ENCODE results near the gene TINAGL1.

TINAGL1 gene

DNA sequence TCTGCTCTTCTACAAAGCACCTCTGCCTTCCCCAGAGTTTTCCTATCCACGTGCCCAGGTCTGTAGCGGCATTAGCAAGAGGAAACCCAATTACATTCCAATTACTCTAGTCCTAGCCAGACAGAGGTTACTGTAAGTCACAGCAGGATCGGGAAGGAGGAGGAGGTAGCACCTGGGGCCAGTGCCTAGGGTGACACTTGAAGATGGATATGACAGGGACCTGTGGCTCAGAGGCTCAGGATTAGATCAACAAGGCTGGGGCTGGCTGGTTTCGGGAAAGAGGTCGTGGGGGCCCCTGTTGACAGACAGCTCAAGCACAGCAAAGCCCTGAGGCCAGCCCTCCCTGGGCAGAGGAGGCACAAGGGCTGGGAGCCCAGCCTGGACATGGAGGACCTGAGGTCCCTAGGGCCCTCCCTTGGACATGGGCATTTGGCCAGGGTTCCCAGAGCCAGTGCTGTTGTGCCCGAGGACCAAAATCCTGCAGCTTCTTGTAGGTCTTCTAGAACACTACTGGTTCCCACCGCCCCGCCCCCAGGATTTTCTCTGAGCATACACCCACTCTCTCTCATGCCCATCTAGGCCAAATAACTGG, 38.2 kb downstream of the TINAGL1 start:
- DNase-seq (ENCODE audit: low read depth) = no peak
- TF ChIP-seq, protein P1, sequence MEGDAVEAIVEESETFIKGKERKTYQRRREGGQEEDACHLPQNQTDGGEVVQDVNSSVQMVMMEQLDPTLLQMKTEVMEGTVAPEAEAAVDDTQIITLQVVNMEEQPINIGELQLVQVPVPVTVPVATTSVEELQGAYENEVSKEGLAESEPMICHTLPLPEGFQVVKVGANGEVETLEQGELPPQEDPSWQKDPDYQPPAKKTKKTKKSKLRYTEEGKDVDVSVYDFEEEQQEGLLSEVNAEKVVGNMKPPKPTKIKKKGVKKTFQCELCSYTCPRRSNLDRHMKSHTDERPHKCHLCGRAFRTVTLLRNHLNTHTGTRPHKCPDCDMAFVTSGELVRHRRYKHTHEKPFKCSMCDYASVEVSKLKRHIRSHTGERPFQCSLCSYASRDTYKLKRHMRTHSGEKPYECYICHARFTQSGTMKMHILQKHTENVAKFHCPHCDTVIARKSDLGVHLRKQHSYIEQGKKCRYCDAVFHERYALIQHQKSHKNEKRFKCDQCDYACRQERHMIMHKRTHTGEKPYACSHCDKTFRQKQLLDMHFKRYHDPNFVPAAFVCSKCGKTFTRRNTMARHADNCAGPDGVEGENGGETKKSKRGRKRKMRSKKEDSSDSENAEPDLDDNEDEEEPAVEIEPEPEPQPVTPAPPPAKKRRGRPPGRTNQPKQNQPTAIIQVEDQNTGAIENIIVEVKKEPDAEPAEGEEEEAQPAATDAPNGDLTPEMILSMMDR (IDR thresholded peaks at IDR 0.05; ENCODE audit: control insufficient read depth, extremely low read depth, insufficient read depth) = no peak
- no peak overlapping the region for H3K4me3 ChIP-seq (ENCODE audit: low read depth, low read length)

DNA sequence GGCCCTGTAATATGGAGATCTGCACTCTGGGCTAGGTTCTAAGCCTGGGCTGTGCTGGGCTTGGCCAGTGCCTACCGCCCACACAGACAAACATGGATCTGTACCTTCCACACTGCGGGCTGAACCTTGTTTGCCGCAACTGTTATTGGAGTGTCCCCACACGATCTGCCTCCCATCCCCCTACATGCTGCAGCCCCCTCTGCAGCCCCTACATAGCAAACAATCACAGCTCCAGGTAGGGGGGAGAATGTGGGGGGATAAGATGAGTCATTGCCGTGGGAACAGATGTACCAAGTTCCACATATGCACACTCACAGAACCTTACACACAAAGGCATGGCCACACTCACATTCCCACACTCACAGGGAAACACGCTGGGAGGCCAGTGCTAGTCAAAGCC, 39.1 kb downstream of the TINAGL1 start:
- TF ChIP-seq, protein P1 (IDR thresholded peaks at IDR 0.05; ENCODE audit: control insufficient read depth, extremely low read depth, insufficient read depth) = no peak
- no peak for DNase-seq (ENCODE audit: low read depth)
- no peak overlapping the region for H3K4me3 ChIP-seq (ENCODE audit: low read depth, low read length)

DNA sequence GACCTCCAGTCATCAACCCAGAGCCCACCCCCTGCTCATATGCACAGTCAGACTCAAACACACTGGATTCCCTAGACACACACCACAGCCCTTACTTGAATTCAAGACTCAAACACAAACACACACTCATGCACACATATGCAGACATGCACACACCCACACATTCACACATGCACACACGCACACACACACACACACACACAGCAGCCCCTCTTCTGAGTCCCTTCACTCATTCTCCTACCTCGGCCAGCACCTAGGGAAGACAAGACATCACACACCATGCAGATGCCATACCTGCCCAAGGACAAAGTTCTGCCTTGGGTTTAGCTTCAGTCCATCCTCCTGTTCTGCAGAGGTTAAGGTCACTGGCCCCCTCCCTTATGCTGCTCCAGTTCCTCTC, 39.6 kb downstream of the TINAGL1 start:
- no peak overlapping the region for H3K4me3 ChIP-seq (ENCODE audit: low read depth, low read length)
- TF ChIP-seq, protein P1 (IDR thresholded peaks at IDR 0.05; ENCODE audit: control insufficient read depth, extremely low read depth, insufficient read depth) = no peak
- DNase-seq (ENCODE audit: low read depth) = no peak

- peak within 1 kb of the TSS; percentile 28; the same call in 1 of the 2 replicates for H3K4me3 ChIP-seq (ENCODE audit: low read depth, low read length)
- TF ChIP-seq, protein P1 (IDR thresholded peaks at IDR 0.05; ENCODE audit: control insufficient read depth, extremely low read depth, insufficient read depth) = no peak
- DNase-seq (ENCODE audit: low read depth) = no peak
Observed at GRCh38 chr1:31617218-31617915, 41.1 kb downstream of the TINAGL1 start, which contains the start of gene HCRTR1. Gene HCRTR1 (plus strand): TSS chr1:31617689. CDS start chr1:31619193, 1,504 bp downstream.

- DNase-seq (ENCODE audit: low read depth) = no peak
- TF ChIP-seq, protein P1 (IDR thresholded peaks at IDR 0.05; ENCODE audit: control insufficient read depth, extremely low read depth, insufficient read depth) = peak; percentile 66
- H3K4me3 ChIP-seq (ENCODE audit: low read depth, low read length) = peak overlapping the region; percentile 28; the same call in 1 of the 2 replicates
Observed at GRCh38 chr1:31617916-31618746, 41.8 kb downstream of the TINAGL1 start.

DNA sequence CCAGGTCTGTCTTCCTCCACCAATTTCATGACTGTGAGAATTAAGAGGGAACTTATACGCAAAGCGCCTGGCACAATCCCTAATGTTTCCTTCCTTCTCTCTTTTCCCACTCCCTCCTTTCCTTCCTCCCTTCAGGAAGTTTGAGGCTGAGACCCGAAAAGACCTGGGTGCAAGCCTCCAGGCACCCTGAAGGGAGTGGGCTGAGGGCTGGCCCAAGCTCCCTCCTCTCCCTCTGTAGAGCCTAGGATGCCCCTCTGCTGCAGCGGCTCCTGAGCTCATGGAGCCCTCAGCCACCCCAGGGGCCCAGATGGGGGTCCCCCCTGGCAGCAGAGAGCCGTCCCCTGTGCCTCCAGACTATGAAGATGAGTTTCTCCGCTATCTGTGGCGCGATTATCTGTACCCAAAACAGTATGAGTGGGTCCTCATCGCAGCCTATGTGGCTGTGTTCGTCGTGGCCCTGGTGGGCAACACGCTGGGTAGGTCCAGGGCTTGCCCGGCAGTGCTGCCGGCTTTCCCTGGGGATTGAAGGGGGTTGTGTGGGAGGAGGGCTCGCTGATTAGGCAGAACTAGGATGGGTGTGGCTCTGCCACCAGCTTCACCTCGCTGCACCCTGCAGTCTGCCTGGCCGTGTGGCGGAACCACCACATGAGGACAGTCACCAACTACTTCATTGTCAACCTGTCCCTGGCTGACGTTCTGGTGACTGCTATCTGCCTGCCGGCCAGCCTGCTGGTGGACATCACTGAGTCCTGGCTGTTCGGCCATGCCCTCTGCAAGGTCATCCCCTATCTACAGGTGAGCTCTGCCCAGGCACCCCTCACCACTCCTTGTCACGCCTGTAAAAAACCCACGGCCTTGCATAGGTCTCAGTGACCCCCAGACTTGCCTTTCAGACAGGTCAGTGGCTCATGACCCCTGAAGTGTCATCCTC, 42.9 kb downstream of the TINAGL1 start:
- no peak overlapping the region for H3K4me3 ChIP-seq (ENCODE audit: low read depth, low read length)
- DNase-seq (ENCODE audit: low read depth) = no peak
- TF ChIP-seq, protein P1 (IDR thresholded peaks at IDR 0.05; ENCODE audit: control insufficient read depth, extremely low read depth, insufficient read depth) = no peak

Measured in LNCaP clone FGC (cell line).